Stimulated activated CD4-positive, alpha-beta T cell treated with anti-CD3 and anti-CD28 coated beads, Interleukin-4, amount 100 ng/mL, for 48 hours (primary cell): Measurements from ENCODE around the gene TMEM134.

Source experiments
- DNase-seq, 2 donors: peaks; one replicate each; pipeline ENCODE4 v3.0.0-alpha.2; 2020; ENCODE audit warnings: low read depth in 2 of 2

TMEM134 gene

GRCh38 chr11:67500831-67501715, 32.0 kb upstream of the TMEM134 start:
- DNase-seq, result no peak

- no peak for DNase-seq
These were observed 31.4 kb upstream of the TMEM134 start for GRCh38 chr11:67500484-67500821.

- no peak for DNase-seq
These were observed 30.9 kb upstream of the TMEM134 start for GRCh38 chr11:67499808-67500483.

GRCh38 chr11:67498544-67498972, 29.5 kb upstream of the TMEM134 start:
- DNase-seq, result no peak

GRCh38 chr11:67497656-67498291, 28.7 kb upstream of the TMEM134 start:
- no peak for DNase-seq

GRCh38 chr11:67496113-67496512, 27.1 kb upstream of the TMEM134 start:
- no peak for DNase-seq

- no peak for DNase-seq
These were observed 26.4 kb upstream of the TMEM134 start for GRCh38 chr11:67495234-67496005.

- no peak for DNase-seq
These were observed 25.6 kb upstream of the TMEM134 start for GRCh38 chr11:67494371-67495233.

- no peak for DNase-seq
These were observed 24.7 kb upstream of the TMEM134 start for GRCh38 chr11:67493548-67494370.

- no peak for DNase-seq
These were observed 23.9 kb upstream of the TMEM134 start for GRCh38 chr11:67492801-67493547.

- no peak for DNase-seq
These were observed 23.1 kb upstream of the TMEM134 start for GRCh38 chr11:67492069-67492727.

- no peak for DNase-seq
These were observed 22.4 kb upstream of the TMEM134 start for GRCh38 chr11:67491276-67492068.

- DNase-seq, result no peak
These were observed 21.6 kb upstream of the TMEM134 start for GRCh38 chr11:67490727-67491065.

GRCh38 chr11:67489885-67490726, 21.1 kb upstream of the TMEM134 start:
- DNase-seq, result no peak

- DNase-seq, result no peak
These were observed 20.3 kb upstream of the TMEM134 start for GRCh38 chr11:67489203-67489884.

GRCh38 chr11:67486481-67487195, 17.6 kb upstream of the TMEM134 start:
- no peak for DNase-seq
